ENCODE measurements around the gene TECR. TPM values are rescaled to one million over a fixed set of nuclear protein-coding genes. Genes with fewer than 3 reads are reported as not detected.

The TECR gene
- polyA plus RNA-seq, 3 donors = 59.8 to 79.6 (median 76.7) TPM

GRCh38 chr19:14562660-14563589, 33.5 kb downstream of the TECR start:
- peaks cover 29% of the 10 kb centered on the region for H3K79me2 ChIP-seq (ENCODE audit: insufficient read depth, low read length)
- peaks cover 23 to 30% of the 10 kb centered on the region in 2 donors for H3K36me3 ChIP-seq (replicated peaks in 1 of 2; ENCODE audit: control insufficient read depth in 1 of 2, insufficient read depth in 2 of 2, low read length in 2 of 2)
- no peak overlapping the region for H3K4me2 ChIP-seq (replicated peaks; ENCODE audit: extremely low read depth, low read length, poor library complexity, severe bottlenecking)
- TF ChIP-seq, protein P1, sequence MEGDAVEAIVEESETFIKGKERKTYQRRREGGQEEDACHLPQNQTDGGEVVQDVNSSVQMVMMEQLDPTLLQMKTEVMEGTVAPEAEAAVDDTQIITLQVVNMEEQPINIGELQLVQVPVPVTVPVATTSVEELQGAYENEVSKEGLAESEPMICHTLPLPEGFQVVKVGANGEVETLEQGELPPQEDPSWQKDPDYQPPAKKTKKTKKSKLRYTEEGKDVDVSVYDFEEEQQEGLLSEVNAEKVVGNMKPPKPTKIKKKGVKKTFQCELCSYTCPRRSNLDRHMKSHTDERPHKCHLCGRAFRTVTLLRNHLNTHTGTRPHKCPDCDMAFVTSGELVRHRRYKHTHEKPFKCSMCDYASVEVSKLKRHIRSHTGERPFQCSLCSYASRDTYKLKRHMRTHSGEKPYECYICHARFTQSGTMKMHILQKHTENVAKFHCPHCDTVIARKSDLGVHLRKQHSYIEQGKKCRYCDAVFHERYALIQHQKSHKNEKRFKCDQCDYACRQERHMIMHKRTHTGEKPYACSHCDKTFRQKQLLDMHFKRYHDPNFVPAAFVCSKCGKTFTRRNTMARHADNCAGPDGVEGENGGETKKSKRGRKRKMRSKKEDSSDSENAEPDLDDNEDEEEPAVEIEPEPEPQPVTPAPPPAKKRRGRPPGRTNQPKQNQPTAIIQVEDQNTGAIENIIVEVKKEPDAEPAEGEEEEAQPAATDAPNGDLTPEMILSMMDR (IDR thresholded peaks at IDR 0.05) = no peak
- Mint-ChIP-seq H3K9me3 (peaks cover 0 to 3% (median 0%) of the 10 kb centered on the region in 7 donors), H3K4me3 (no peak overlapping the region), H3K27ac (peak overlapping the region in 3 of 7 donors; percentile 33 to 73 (median 40)), H3K4me1 (peaks cover 3% of the 10 kb centered on the region), H3K27me3 (ENCODE audit: low read depth in 3 of 3) (no peaks in the 10 kb centered on the region), H3K36me3 (peaks cover 18 to 35% of the 10 kb centered on the region in 2 donors)
- no peak for DNase-seq
- WGBS (ENCODE audit: insufficient coverage) = 89% methylated on average over 22 of the region's 23 CpGs
- no peak overlapping the region for H2AFZ ChIP-seq (ENCODE audit: insufficient read depth, low read depth, low read length, poor library complexity, severe bottlenecking)
- no peaks in the 10 kb centered on the region for H3K9me3 ChIP-seq (replicated peaks in 1 of 2; ENCODE audit: control insufficient read depth in 1 of 2, insufficient read depth in 1 of 2, low read length in 2 of 2)
- H3K27ac ChIP-seq (ENCODE audit: low read depth in 1 of 2, low read length in 2 of 2) = no peak overlapping the region
- no peaks in the 10 kb centered on the region for H3K27me3 ChIP-seq (ENCODE audit: control insufficient read depth in 2 of 2, insufficient read depth in 2 of 2, low read length in 2 of 2)
- intact Hi-C loops (cut with micrococcal nuclease) = no loop called here
- H3K9ac ChIP-seq (ENCODE audit: insufficient read depth, low read length, poor library complexity, severe bottlenecking) = no peak overlapping the region
- no peak overlapping the region for H3K4me3 ChIP-seq (replicated peaks in 1 of 3; ENCODE audit: low read depth in 2 of 3, low read length in 3 of 3)
- H4K20me1 ChIP-seq (ENCODE audit: insufficient read depth, low read length) = peaks cover 16% of the 10 kb centered on the region
- H3K4me1 ChIP-seq (ENCODE audit: control insufficient read depth in 1 of 2, insufficient read depth in 2 of 2, low read length in 2 of 2) = no peaks in the 10 kb centered on the region

DNA sequence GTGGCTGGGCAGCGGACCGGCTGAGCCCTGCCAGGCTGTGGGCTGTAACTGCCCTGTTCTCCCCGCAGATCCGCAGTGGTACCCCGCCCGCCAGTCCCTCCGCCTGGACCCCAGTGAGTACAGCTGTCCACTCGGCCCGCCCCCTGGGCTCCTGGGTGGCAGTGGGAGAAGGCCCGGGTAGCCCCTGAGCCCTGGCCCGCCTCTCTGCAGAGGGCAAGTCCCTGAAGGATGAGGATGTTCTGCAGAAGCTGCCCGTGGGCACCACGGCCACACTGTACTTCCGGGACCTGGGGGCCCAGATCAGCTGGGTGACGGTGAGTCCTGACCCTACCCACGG, 34.2 kb downstream of the TECR start:
- no peaks in the 10 kb centered on the region for H3K27me3 ChIP-seq (ENCODE audit: control insufficient read depth in 2 of 2, insufficient read depth in 2 of 2, low read length in 2 of 2)
- no peak for DNase-seq
- no peak overlapping the region for H2AFZ ChIP-seq (ENCODE audit: insufficient read depth, low read depth, low read length, poor library complexity, severe bottlenecking)
- no peak overlapping the region for H3K27ac Mint-ChIP-seq
- 93% methylated on average over 9 of the region's 16 CpGs for WGBS (ENCODE audit: insufficient coverage)
- peaks cover 20% of the 10 kb centered on the region for H4K20me1 ChIP-seq (ENCODE audit: insufficient read depth, low read length)
- no peaks in the 10 kb centered on the region for H3K4me1 ChIP-seq (ENCODE audit: control insufficient read depth in 1 of 2, insufficient read depth in 2 of 2, low read length in 2 of 2)
- peaks cover 28% of the 10 kb centered on the region for H3K79me2 ChIP-seq (ENCODE audit: insufficient read depth, low read length)
- H3K36me3 Mint-ChIP-seq = peaks cover 22 to 39% of the 10 kb centered on the region in 2 donors
- no peak overlapping the region for H3K4me3 Mint-ChIP-seq
- no peaks in the 10 kb centered on the region for H3K9me3 ChIP-seq (replicated peaks in 1 of 2; ENCODE audit: control insufficient read depth in 1 of 2, insufficient read depth in 1 of 2, low read length in 2 of 2)
- peaks cover 23 to 30% of the 10 kb centered on the region in 2 donors for H3K36me3 ChIP-seq (replicated peaks in 1 of 2; ENCODE audit: control insufficient read depth in 1 of 2, insufficient read depth in 2 of 2, low read length in 2 of 2)
- H3K9me3 Mint-ChIP-seq = peaks cover 0 to 3% (median 0%) of the 10 kb centered on the region in 7 donors
- peaks cover 5% of the 10 kb centered on the region for H3K4me1 Mint-ChIP-seq
- no peak overlapping the region for H3K4me3 ChIP-seq (replicated peaks in 1 of 3; ENCODE audit: low read depth in 2 of 3, low read length in 3 of 3)
- no peaks in the 10 kb centered on the region for H3K27me3 Mint-ChIP-seq (ENCODE audit: low read depth in 3 of 3)
- H3K4me2 ChIP-seq (replicated peaks; ENCODE audit: extremely low read depth, low read length, poor library complexity, severe bottlenecking) = no peak overlapping the region
- H3K9ac ChIP-seq (ENCODE audit: insufficient read depth, low read length, poor library complexity, severe bottlenecking) = no peak overlapping the region
- TF ChIP-seq, protein P1 (IDR thresholded peaks at IDR 0.05) = no peak
- no peak overlapping the region for H3K27ac ChIP-seq (ENCODE audit: low read depth in 1 of 2, low read length in 2 of 2)
- intact Hi-C loops (cut with micrococcal nuclease) = no loop called here

All from CD14-positive monocyte (primary cell).